Fibroblast of skin of abdomen (primary cell): ENCODE measurements around the gene C11orf21.

Experiments used
- DNase-seq: peaks from one replicate; pipeline ENCODE4 v3.0.0-alpha.2; 2013

The C11orf21 gene

DNA sequence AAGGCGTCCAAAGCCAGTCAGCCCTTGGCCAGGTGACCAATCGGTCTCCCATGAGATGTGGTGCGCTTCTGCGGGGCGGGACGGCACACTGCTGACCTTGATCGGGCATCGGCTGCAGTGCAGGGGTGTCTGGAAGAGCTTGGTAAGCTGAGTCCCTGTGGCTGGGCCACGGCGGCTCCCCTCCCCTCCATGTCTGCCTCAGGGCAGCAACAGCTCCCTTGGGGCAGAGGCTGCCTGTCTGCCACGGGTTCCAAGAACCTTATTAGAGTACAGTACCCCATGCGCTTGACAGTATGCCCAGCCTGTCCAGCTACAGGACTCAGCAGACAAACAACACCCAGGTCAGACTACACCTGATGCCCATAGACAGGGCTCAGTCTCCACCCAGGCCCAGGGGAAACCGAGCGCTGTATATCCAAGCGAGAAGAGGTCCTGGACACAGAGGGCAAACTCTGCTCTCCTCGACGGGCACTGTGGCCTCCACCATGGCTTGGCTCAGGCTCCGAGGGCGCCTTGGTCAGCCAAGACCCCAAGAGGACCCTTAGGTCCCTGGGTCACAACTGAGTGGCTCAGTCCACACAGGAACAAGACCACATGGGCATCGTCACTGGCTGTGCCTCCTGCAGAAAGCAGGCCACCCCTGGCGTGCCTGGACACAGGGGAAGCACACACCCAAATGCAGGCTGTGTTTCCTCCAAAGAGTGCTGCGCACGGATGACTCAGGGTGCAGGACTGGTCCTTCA is 19.0 kb upstream of the C11orf21 start:
- no peak for DNase-seq

DNA sequence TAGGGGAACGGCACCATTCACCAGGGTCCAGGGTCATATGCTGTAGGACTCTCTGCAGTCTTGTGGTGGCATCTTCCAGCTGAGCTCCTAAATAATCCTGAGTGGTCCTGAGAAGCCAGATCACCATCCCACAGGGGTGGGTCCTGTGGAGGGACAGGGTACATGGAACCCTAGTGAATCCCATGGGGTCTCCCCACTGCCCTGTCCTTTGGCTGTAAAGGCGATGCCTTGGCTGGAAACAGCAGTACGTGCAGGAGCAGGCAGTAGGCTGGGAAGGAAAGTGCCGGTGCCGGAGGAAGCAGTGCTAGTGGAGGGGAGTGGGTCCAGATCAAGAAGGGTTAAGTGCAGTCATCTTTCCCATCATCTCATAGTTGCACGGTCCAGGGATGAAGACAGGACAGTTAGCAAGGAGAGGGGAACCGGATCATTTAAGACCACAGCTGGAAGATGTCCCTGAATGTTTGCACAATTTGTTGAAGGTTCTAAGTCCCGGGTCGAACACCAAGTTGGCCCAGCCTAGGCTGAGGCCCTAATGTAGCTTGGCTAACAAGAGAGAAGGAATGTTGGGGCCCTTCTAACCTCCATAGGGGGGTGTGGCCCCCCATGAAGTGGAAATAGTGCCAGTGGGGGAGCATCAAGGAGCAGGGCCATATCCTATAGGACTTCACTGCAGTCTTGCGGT is 18.2 kb upstream of the C11orf21 start:
- no peak for DNase-seq

DNA sequence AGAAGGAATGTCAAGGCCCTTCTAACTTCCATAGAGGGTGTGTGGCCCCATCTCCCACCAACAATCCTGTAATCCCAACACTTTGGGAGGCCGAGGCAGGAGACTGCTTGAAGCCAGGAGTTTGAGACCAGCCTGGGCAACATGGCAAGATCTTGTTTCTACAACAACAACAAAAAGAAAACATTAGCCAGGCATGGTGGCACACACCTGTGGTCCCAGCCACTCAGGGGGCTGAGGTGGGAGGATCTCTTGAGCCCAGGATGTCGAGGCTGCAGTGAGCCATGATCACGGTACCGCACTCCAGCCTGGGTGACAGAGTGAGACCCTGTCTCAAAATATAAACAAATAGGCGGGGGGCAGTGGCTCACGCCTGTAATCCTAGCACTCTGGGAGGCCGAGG is 17.0 kb upstream of the C11orf21 start:
- no peak for DNase-seq

DNA sequence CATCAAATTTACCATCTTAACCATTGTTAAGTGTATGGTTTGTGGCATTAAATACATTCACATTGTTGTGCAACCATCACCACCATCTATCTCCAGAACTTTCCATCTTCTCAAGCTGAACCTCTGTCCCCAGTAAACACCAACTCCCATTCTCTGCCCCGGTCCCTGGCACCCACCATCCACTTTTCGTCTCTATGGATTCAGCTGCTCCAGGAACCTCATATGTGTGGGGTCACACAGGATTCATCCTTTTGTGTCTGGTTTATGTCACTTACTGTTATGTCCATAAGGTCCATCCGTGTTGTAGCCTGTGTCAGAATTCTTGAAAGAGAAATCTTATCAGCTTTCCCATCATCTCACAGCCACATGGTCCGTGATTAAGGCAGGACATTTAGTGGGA is 16.4 kb upstream of the C11orf21 start:
- no peak for DNase-seq

DNA sequence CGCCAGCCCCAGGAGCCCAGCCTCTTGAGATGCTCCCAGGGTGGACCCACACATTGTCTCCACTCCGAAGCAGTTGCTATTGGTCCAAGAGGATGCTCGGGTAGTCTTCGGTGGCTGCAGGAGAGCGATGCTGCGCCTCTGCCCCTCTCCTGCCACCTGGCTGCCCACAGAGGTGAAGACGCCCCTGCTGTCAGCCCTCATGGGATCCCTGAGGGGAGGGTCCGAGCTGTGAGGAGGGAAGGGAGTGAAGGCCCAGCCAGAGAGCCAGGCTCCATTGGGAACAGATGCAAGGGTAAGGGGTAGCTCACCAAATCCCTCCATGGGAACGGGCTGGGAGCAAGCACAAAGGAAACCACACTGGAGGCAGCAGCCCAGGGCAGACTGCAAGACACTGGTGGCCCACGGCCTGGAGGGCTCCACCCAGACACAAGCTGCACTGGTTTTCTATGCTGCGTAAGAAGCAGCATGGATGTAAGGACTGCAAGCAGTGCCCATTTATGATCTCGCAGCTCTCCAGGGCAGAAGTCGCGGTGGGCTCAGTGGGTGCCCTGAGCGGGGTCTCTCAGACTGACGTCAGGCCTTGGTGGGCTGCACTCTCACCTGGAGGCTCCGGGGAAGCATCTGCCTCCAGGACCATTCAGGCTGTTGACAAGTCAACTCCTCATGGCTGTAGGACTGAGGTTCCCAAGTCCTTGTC is 15.8 kb upstream of the C11orf21 start:
- no peak for DNase-seq

DNA sequence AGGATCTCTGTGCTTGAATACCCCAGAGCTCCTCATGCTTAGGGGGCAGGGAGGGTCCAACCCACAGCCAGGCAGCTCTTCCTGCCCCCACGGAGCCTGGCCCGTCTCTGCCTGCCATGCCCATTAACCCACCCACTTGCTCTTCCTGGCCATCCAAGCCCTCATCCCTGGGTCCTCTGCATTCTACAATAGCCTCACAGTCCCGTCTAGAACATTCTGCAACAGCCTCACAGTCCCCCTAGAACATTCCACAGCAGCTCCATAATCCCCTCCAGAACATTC is 15.2 kb upstream of the C11orf21 start:
- no peak for DNase-seq

DNA sequence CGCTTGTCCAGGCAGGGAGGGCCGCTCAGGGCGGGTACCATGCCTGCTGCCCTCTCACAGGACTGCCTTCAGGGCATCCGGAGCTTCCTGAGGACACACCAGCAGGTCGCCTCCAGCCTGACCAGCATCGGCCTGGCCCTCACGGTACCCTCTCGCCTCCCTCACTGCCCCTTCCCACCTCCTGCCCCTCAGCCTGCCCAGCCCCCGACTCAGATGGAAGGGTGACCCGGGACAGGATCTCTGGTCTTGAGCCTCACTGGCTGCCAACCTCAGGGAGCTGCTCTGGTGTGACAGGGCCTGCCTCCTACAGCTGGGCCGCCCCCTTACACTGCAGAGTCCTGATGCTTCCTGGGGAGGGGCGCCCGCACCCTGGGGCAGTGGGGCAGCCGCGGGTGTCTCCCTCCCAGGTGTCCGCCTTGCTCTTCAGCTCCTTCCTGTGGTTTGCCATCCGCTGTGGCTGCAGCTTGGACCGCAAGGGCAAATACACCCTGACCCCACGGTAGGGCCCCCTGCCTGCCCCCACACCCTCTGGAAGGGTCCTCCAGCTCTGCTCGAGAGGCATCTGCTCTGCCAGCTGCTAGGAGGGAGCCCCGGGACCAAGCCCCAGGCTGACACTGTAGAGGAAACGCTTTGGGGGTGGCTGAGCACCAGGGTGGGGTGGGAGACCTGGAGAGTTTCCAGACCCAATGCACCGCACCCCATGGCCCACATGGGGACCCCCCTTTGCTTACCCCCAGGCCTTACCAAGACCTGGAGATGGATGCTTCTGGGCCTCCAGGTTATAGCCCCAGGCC is 14.6 kb upstream of the C11orf21 start:
- DNase-seq: no peak

DNA sequence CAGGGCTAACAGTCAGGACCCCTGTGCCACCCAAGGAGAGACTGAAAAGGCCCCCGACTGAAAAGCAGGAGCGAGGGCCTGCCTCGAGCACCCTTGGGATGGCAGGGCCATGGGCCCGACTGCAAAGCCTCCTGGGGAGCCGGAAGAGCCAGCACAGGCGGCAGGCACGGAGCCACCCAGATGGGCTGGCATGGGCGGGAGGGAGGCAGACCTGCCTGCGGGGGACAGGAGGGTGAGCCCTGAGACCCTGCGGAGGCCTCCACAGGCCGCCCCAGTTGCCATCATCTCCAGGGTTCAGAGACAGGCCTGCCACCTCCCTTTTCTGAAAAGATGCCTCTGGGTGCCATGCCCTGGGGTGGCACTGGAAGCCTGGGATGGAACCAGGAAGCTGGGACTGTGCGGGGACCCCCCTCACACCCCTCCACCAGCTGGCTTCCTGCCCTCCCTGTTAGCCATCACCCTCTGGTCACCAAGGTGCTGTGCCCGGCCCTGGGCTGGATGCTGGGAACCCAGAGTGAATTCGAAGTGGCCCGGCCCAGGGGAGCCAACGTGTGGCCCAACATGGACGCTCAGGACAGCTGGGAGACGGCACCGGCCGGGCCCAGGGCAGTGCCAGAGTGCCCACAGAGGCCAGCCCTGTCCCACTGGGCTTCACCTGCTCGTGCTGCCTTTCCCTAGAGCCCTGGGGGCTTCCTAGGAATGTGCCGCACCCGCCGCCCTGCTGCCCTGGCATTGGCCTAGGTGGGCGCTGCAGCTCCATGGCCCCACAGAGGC is 13.9 kb upstream of the C11orf21 start:
- DNase-seq: no peak

DNA sequence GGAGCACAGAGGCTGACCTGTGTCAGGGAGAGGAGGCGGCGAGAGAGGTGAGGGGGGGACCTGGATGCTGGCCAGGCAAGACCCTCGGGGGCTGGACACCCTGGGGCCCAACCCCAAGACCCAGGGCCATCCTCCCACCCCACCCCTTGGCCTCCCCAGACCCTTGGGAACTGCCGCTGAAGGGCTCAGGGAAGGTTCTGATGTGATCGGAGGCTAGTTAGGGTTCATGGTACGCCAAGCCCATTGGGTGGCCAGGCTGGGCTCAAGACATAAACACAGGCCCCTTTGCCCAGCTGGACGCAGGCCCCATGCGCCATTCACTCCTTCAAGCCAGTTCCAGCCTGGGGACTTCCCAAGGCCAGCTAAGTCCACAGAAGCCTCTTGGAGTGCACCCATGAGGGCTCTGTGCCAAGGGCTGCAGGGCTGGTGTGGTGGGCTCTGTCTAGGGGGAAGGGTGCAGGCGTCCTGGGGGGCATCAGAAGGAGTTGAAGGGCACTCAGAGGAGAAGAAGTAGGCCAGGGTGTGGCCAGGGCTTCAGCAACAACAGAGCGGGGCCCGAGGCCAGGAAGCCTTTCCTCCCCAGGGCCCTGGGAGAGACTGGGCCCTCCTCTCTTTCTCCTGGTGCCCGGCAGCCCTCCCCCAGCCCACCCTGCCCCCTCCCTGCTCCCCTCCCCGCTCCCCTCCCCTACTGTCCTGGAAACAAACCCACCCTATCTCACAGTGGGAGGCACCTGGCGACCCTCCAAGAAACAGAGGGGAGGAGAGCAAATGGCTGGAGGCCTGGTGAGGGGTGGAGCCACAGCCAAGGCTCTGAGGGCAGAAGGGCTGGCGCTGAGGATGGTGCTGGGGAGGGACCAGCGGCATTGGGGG is 13.0 kb upstream of the C11orf21 start:
- peak; percentile 90 for DNase-seq

DNA sequence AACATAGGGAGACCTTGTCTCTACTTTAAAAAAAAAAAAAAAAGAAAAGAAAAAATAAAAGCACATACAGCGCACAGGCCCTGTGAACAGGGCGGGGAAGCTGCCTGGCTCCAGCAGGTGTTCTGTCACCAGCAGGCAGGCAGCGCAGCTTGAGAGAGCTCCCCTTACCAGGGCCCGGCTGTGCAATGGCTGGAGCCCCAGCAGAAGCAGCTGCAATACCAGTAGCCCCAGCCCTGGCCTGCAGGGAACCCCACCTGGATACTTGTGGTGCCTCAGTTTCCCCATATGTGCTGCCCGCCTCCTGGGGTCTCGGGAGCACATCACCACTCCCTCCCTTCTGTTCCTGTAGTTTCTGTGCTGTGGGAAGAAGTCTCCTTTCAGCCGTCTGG is 12.4 kb upstream of the C11orf21 start:
- no peak for DNase-seq

DNA sequence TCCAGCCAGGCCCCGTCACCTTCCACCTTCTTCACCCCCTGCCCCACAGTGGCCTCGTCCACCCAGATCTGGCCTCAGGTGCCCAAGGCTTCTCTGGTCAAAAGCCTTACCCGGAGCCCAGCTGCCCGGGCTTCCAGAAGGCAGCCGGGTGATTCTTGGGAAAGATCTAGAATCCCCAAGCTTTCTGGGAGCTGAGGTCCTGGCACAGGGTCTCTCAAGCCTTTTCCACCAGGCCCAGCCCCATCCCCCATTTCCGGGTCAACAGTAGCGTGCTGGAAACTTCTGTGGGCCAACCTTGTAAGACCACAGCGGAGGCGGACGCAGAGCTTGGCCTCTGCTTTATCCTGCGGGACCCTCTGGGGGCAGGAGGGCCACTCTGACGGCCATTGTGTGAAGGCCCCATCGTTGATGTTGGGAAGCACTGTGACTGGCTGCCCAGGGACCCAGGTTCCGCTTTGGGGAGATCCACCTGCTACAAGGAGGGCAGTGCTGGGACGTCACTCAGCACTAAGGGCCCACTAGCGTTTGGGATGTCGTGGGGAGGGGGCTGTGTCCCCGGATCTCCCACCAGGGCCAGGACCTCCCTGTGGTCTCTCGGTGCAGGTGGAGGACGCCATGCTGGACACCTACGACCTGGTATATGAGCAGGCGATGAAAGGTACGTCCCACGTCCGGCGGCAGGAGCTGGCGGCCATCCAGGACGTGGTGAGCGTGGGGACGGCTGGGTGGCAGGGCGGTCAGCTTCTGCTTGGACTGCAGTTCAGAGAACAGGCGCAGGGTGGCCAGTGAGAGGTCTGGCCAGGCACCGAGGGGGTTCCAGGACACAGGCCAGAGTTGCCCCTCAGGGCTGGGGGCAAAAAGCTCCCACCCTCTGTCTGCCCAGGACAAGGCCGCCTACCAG is 11.6 kb upstream of the C11orf21 start:
- no peak for DNase-seq

DNA sequence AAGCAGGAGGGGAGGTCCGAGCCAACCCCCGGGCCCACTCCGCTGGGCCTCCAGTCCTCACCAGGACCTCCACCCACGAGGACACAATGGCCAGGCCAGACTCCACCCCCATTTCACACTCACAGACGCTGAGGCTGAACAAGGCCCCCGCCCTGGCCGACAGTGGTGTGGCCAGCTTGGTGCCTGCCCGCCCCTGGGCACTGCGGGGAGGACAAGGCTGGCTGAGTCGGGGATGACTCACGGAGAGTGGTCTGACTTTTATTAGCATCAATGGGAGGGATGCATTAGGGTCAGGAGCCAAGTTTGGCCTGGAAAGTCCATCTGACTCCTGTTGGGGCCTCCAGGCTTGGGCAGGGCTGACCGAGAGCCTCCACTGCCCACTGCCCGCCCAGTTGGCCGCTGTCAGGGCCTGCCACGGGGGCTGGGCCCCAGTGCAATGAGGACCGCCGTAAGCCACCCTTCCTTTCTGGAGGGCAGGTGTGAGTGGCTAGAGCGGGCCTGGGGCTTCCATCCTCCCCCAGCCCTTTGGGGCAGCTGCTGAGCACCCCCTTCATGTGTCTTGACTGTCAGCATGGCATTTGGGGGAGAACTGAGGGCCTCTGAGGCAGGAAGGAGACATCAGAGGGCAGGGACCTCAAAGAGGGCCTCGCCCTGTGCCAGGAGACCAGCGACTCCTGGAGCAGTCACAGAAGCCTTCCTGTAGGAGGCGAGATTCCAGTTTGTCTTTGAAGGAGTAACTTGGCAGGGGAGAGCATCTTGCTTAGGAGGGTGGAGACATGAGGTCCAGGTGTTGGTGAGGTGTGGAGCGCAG is 10.7 kb upstream of the C11orf21 start:
- peak; percentile 32 for DNase-seq

DNA sequence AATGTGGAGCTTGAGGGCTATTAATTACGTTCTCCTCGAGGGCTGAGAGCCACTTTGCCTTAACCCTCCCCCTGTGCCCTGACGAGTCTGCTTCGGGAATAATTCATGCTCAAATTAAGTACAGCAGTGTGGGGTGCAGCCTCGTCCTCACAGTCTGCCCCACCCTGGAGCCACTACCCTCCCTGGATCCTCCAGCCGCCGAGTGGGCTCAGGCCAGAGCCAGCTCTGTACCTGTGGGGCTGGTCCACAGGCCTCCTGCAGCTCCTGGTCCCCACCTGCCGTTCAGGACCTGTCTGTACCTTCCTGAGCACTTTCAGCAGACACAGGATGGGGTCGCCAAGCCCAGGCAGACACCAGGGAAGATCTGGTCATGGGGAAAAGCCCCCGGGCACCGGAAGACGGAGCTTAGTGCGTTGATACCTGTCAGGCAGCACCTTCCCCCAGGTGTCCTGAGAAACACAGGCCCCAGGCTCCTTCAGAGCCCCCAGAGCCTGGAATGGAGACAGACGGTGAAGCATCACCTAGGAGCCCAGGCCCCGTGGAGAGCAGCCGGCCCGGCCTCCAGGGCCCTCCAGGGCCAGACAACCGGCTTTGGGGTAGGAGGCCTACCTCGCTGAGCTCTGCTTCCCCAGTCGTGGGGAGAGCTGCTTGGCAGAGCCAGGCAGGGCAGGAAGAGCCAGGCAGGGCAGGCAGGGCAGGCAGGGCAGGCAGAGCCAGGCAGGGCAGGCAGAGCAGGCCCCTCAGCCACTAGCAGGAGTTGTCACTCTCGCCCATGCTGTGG is 9.8 kb upstream of the C11orf21 start:
- no peak for DNase-seq

DNA sequence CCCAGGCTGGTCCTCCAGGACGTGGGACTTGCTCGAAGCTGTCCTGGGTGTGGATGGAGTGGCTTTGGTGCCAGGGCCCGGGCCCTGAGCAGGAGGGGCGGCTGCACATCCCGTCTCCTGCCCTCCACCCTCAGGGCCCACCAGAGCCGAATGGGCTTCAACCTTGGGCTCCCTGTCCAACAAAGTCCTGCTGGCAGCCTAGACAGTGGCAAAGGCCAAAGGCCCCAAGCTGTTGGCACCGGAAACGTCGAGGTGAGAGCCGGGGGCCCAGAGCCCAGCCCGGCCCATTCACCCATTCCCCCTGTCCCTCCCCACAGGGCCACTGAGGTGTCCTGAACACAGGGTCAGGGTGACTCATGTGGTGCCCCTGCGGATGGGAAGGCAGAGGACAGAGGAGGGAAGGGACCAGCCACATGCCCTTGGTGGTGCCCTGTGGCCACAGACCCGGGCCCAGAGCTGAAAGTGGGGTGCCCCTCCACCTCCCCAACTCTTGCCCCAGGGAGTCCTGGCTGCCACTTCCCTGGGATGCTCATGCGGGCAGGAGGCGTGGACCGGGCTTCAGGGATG is 9.2 kb upstream of the C11orf21 start:
- DNase-seq: no peak

DNA sequence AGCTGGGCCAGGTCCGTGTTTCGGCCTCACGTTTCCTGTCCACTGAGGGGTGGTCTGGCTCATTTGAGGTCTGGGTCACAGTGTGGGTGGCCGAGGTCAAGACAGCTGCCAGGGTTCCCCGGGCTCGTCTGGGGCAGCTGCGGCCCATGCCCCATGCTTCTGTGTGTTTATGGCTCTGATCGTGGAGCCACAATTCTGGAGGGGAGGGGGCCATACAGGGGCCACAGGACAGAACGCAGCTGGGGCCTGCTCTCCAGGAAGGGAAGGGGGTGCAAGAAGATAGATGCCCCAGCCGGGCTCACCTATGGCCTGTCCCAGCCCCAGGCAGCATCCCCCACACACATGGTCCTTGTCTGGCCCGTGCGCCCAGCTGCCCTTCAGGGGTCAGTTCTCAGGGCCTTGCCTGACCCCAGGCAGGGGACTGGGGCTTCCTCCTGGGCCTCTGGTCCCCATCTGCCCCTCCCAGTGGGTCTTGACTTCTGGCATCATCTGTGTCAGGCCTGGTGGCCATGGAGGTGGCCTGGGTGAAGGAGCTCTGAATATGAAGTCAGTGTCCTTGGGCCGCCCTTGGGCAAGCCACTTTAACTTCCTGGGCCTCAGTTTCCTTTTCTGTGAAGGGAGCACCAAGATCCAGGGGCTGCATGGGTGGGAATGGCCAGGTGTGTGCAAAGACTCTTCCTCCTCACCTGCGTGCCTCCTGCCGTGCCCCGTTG is 8.5 kb upstream of the C11orf21 start:
- no peak for DNase-seq

DNA sequence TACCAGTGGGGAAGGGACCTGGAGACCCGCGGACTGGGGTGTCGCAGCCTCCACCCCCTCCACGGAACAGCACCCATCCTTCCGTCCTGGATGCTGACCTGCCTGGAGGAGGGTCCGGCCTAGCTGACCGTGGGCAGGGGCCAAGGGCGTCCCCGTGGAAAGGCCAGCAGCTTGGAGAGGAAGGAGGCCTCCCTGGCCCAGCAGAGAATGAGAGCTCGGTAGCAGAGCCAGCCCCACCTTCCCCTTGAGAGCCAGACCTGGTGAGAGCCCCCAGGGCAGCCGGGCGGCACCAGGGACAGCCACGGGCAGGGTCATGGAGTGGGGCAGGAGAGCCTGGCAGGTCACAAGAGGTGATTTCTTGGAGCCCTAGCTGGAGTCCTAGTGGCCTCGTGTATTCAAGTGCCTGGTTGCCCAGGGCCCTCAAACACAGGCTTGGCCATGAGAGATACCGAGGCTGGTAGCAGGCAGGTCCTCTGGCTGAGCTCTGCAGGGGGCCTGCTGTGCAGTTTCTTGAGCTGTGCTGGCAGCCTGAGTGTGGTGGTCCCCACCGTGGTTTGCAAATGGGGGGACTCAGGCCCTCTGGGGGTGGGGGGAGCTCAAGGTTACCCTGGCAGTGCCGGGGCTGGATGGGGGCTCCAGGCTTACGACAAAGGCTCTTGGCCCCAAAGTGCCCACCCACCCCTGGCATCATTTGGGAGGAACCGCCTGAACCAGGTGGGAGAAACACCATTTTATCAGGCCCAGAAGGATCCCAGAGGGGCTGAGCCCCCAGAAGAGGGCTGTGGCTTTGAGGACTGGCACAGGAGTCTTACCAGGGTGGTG is 7.7 kb upstream of the C11orf21 start:
- DNase-seq: no peak

DNA sequence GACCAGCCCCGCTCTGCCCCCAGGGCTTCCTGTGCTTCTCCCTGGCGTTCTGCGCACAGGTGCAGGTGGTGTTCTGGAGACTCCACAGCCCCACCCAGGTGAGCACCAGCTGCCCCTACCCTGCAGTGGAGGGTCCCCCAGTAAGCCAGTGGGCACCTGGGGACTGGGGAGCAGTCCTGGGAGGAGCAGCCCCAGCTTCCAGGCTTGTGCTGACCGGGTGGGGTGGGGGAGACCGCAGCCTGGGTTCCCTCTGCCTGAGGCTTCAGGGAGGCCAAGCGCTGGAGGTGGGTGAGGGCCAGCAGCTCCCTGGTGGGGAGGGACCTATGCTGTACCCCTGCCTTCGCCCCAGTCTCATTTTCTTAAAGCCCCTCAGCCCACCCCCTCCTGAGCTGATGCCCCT is 7.0 kb upstream of the C11orf21 start:
- DNase-seq: no peak
